NB4 (cell line): ENCODE measurements around the gene NCK2.

Experiments used
- DNase-seq: peaks from one replicate; pipeline ENCODE4 v3.0.0; 2010; ENCODE audit warnings: low read depth
- H3K4me3 ChIP-seq: one replicate; pipeline ENCODE4 v1.5.1; 2011; ENCODE audit warnings: mild to moderate bottlenecking, low read depth, low read length, moderate library complexity
- CTCF ChIP-seq: IDR thresholded peaks from one replicate; pipeline ENCODE4 v1.5.1; 2012; ENCODE audit warnings: low read depth, low read length
- MAX ChIP-seq: IDR thresholded peaks from 2 replicates; pipeline ENCODE4 v1.6.1; 2011; ENCODE audit warnings: low read depth, low read length
- MYC ChIP-seq: IDR thresholded peaks from 2 replicates; pipeline ENCODE4 v1.6.1; 2011; ENCODE audit warnings: low read depth, low read length
- POLR2A ChIP-seq: IDR thresholded peaks from 2 replicates; pipeline ENCODE4 v1.6.1; 2011; ENCODE audit warnings: mild to moderate bottlenecking; ENCODE audit not compliant: insufficient read length; ENCODE audit errors: extremely low read depth

The NCK2 gene

GRCh38 chr2:105924271-105924670, 179.6 kb downstream of the NCK2 start:
- no peak for DNase-seq
- no peak overlapping the region for H3K4me3 ChIP-seq
- TF ChIP-seq MYC, result no peak
- no peak for TF ChIP-seq POLR2A
- no peak for TF ChIP-seq MAX
- TF ChIP-seq CTCF, result no peak

- DNase-seq, result no peak
- H3K4me3 ChIP-seq, result no peak overlapping the region
- TF ChIP-seq CTCF, result no peak
- TF ChIP-seq POLR2A, result no peak
- TF ChIP-seq MAX, result no peak
- no peak for TF ChIP-seq MYC
Measured at GRCh38 chr2:105924932-105925331, 180.2 kb downstream of the NCK2 start.

GRCh38 chr2:105925390-105925789, 180.7 kb downstream of the NCK2 start:
- DNase-seq, result no peak
- TF ChIP-seq POLR2A (no peak), CTCF (no peak)
- no peak overlapping the region for H3K4me3 ChIP-seq

- H3K4me3 ChIP-seq, result no peak overlapping the region
- TF ChIP-seq CTCF (no peak), MYC (no peak), POLR2A (no peak), MAX (no peak)
- DNase-seq, result no peak
Measured at GRCh38 chr2:105926960-105927678, 182.4 kb downstream of the NCK2 start.

- no peak for TF ChIP-seq CTCF
- TF ChIP-seq POLR2A, result no peak
- TF ChIP-seq MAX, result no peak
- no peak for TF ChIP-seq MYC
- DNase-seq, result no peak
- no peak overlapping the region for H3K4me3 ChIP-seq
Measured at GRCh38 chr2:105928086-105928485, 183.4 kb downstream of the NCK2 start.

- TF ChIP-seq POLR2A (no peak), MYC (no peak)
Measured at GRCh38 chr2:105928563-105928962, 183.9 kb downstream of the NCK2 start.

More at GRCh38 chr2:105928563-105928962, 183.9 kb downstream of the NCK2 start:
- no peak overlapping the region for H3K4me3 ChIP-seq
- no peak for DNase-seq
